ENCODE measurements around the gene SMYD3. TPM values are rescaled to one million over a fixed set of nuclear protein-coding genes. Genes with fewer than 3 reads are reported as not detected.

SMYD3 gene
- total and polyA plus RNA-seq, 10 of the 15 experiments (the other 5 are each of a cell fraction or from before 2014, with no cell fraction given), result 18.3 to 54.0 (median 24.8) TPM

DNA sequence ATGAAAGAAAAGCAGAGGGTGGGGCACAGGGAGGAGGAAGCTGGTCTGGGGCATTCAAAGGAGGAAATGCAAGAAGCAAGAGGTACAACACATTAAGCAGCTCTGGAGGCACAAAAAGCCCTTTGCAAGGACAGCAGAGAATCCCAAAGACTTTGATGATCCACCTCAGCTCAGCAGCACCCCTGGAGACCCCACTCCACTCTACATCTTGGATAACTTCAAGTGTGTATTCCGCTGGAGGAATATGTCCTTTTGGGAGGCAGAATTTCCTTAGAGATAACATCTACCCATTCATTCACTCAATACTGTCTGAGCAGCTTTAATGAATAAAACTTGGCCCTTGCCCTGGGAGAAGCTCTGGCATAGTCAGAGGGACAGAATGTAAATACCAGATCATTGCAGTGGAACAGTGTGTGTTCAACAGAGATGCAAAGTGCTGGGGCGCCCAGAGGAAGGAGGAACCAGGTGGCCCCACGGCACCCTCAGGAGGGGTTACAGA, 752.6 kb downstream of the SMYD3 start:
- no peaks in the 10 kb centered on the region for H3K36me3 ChIP-seq (ENCODE audit: control insufficient read depth in 2 of 2, insufficient read depth in 2 of 2, low read length in 1 of 2)
- WGBS (ENCODE audit: insufficient coverage, insufficient replicate concordance, low lambda C conversion rate, missing lambda C conversion rate), result 42% methylated on average over 3 of the region's 3 CpGs
- POLR2A ChIA-PET, result no interaction called here
- H3K79me2 ChIP-seq (ENCODE audit: control insufficient read depth, insufficient read depth, low read length), result no peaks in the 10 kb centered on the region
- FAIRE-seq, result no peak
- TF ChIP-seq RAD21 (IDR thresholded peaks at IDR 0.05; ENCODE audit: insufficient read depth, low read depth, low read length) (no peak), BACH1 (IDR thresholded peaks at IDR 0.05; ENCODE audit: borderline replicate concordance) (no peak), CHD2 (IDR thresholded peaks at IDR 0.05; ENCODE audit: borderline replicate concordance, low read depth, low read length) (no peak), ZNF384 (IDR thresholded peaks at IDR 0.05; ENCODE audit: borderline replicate concordance, low read depth, low read length) (no peak), MYC (IDR thresholded peaks at IDR 0.05; ENCODE audit: insufficient read depth, insufficient read length, insufficient replicate concordance, low read length, severe bottlenecking) (no peak), NFXL1 (IDR thresholded peaks at IDR 0.05; ENCODE audit: borderline replicate concordance) (no peak), YBX1 (IDR thresholded peaks at IDR 0.05) (no peak), ZNF274 (IDR thresholded peaks at IDR 0.05; ENCODE audit: insufficient read depth, insufficient read length) (no peak), ZSCAN29 (IDR thresholded peaks at IDR 0.05) (no peak), ZNF207 (IDR thresholded peaks at IDR 0.05; ENCODE audit: borderline replicate concordance) (no peak), RELA (IDR thresholded peaks at IDR 0.05; ENCODE audit: borderline replicate concordance, partially characterized antibody) (no peak), SMAD1 (IDR thresholded peaks at IDR 0.05; ENCODE audit: low read depth, partially characterized antibody) (no peak), POLR2A (IDR thresholded peaks at IDR 0.05; ENCODE audit: low read depth, low read length) (no peak), KDM1A (IDR thresholded peaks at IDR 0.05; ENCODE audit: borderline replicate concordance) (no peak), NR2F1 (conservative IDR thresholded peaks at IDR 0.05) (no peak)
- TF ChIP-seq, protein P1, sequence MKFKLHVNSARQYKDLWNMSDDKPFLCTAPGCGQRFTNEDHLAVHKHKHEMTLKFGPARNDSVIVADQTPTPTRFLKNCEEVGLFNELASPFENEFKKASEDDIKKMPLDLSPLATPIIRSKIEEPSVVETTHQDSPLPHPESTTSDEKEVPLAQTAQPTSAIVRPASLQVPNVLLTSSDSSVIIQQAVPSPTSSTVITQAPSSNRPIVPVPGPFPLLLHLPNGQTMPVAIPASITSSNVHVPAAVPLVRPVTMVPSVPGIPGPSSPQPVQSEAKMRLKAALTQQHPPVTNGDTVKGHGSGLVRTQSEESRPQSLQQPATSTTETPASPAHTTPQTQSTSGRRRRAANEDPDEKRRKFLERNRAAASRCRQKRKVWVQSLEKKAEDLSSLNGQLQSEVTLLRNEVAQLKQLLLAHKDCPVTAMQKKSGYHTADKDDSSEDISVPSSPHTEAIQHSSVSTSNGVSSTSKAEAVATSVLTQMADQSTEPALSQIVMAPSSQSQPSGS (IDR thresholded peaks at IDR 0.05; ENCODE audit: low read length), result no peak
- TF ChIP-seq, protein P2, sequence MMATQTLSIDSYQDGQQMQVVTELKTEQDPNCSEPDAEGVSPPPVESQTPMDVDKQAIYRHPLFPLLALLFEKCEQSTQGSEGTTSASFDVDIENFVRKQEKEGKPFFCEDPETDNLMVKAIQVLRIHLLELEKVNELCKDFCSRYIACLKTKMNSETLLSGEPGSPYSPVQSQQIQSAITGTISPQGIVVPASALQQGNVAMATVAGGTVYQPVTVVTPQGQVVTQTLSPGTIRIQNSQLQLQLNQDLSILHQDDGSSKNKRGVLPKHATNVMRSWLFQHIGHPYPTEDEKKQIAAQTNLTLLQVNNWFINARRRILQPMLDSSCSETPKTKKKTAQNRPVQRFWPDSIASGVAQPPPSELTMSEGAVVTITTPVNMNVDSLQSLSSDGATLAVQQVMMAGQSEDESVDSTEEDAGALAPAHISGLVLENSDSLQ (IDR thresholded peaks at IDR 0.05), result no peak
- SMC1A ChIA-PET (ENCODE audit: uncharacterized antibody, unreplicated experiment), result interaction anchor here (0.6 to 1.7 kb wide), 5 partner anchors 13 to 143 kb away, joined by 3 to 4 read pairs (median 3); no protein-coding TSS in a partner anchor
- no peak for DNase-seq (ENCODE audit: low read depth, low spot score)
- in situ Hi-C loops (cut with MboI) (no loop called here), intact Hi-C loops (cut with micrococcal nuclease; ENCODE audit: unreplicated experiment) (no loop called here)
- H3K27ac ChIP-seq (ENCODE audit: control insufficient read depth, insufficient read depth), result no peak overlapping the region
- no peaks in the 10 kb centered on the region for H3K27me3 ChIP-seq (replicated peaks in 1 of 2; ENCODE audit: control insufficient read depth in 2 of 2, insufficient read depth in 2 of 2, low read length in 1 of 2)
- no peak overlapping the region for H3K9ac ChIP-seq (ENCODE audit: control insufficient read depth, insufficient read depth, low read length)
- no peak overlapping the region for H3K4me2 ChIP-seq (ENCODE audit: control insufficient read depth, insufficient read depth)
- H3K4me1 ChIP-seq (ENCODE audit: control insufficient read depth, insufficient read depth, low read length), result peaks cover 5% of the 10 kb centered on the region; the same call in 1 of the 2 replicates
- RAD21 ChIA-PET (ENCODE audit: unreplicated experiment), result no interaction called here
- CTCF ChIA-PET, result interaction anchor here (0.6 to 1.3 kb wide), 2 partner anchors 10 to 49 kb away, joined by 3 read pairs; no protein-coding TSS in a partner anchor
- H3K9me3 ChIP-seq (replicated peaks; ENCODE audit: control insufficient read depth, insufficient read depth, low read length), result no peaks in the 10 kb centered on the region
- no peak overlapping the region for H2AFZ ChIP-seq (ENCODE audit: control insufficient read depth, low read depth, low read length)
- ATAC-seq, result peak; percentile 48
- no peaks in the 10 kb centered on the region for H4K20me1 ChIP-seq (ENCODE audit: control insufficient read depth, insufficient read depth)
- no peak overlapping the region for H3K4me3 ChIP-seq
- no TSS peak for BruUV-seq (replicated peaks)
